OCI-LY3 (cell line): ENCODE results near the gene CXCR2.

Experiments
- EZH2phosphoT487 ChIP-seq: fragments of 200-600 bp; shearing (Covaris generic); IDR thresholded peaks from 2 replicates; pipeline ENCODE4 v1.6.1; 2018; ENCODE audit warnings: antibody characterized with exemption, mixed run types, low read depth
- TF ChIP-seq, protein P1 (sequence below): fragments of 200-600, 300-600 bp; sonication (generic); IDR thresholded peaks from 2 replicates; pipeline ENCODE4 v1.5.1; 2014; ENCODE audit warnings: antibody characterized with exemption, low read length, low read depth

DNA sequence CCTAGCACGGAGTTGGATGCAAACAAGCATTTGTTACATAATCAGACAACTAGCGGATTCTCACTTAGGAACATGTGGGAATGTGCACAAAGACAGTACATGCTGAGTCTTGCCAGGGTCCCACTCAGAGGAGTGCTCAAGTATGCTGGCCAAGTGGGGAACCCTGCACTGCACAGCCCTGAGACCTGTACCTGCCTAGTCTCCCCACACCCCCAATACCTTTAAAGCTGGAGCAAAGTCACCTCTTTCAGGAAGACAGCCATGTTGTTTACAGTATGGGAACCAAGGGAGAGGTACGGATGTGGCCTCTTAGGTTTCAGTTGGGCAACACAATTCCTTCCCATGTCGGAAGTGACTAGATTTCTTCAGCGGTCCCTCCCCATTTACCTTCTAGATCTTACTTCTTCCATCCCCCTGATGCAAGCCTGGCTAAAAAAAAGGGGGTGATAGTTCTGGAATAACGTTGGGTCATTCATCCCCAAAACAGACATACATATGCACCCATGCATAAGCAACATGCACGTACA, 30.2 kb downstream of the CXCR2 start:
- TF ChIP-seq, protein P1, sequence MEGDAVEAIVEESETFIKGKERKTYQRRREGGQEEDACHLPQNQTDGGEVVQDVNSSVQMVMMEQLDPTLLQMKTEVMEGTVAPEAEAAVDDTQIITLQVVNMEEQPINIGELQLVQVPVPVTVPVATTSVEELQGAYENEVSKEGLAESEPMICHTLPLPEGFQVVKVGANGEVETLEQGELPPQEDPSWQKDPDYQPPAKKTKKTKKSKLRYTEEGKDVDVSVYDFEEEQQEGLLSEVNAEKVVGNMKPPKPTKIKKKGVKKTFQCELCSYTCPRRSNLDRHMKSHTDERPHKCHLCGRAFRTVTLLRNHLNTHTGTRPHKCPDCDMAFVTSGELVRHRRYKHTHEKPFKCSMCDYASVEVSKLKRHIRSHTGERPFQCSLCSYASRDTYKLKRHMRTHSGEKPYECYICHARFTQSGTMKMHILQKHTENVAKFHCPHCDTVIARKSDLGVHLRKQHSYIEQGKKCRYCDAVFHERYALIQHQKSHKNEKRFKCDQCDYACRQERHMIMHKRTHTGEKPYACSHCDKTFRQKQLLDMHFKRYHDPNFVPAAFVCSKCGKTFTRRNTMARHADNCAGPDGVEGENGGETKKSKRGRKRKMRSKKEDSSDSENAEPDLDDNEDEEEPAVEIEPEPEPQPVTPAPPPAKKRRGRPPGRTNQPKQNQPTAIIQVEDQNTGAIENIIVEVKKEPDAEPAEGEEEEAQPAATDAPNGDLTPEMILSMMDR, result no peak
- no peak for TF ChIP-seq EZH2phosphoT487
